HepG2 (cell line): ENCODE measurements around the gene CCDC88B. TPM values are rescaled to one million over a fixed set of nuclear protein-coding genes. Genes with fewer than 3 reads are reported as not detected.

Experiments
- CBX2 ChIP-seq, 2 experiments: fragments of 200-600 bp in 1 of 2; sonication (generic); formaldehyde crosslinking in 1 of 2; IDR thresholded peaks; 2 replicates each; pipeline versions ENCODE4 v1.7.0 to v1.8.1; 2018 to 2022; ENCODE audit warnings: low read depth in 2 of 2, low read length in 1 of 2, mild to moderate bottlenecking in 1 of 2, missing genetic modification reagents in 1 of 2
- IKZF4 ChIP-seq: sonication (generic); formaldehyde crosslinking; IDR thresholded peaks from 2 replicates; pipeline ENCODE4 v1.5.1; 2020; ENCODE audit warnings: borderline replicate concordance, mild to moderate bottlenecking, low read depth, missing genetic modification reagents; ENCODE audit errors: not compliant biosample characterization
- NFKB2 ChIP-seq: sonication (generic); formaldehyde crosslinking; IDR thresholded peaks from 2 replicates; pipeline ENCODE4 v1.4.0; 2020; ENCODE audit warnings: missing genetic modification reagents, borderline replicate concordance
- NONO ChIP-seq, 2 experiments: fragments of 450-650 bp in 1 of 2; sonication (generic) in 1 of 2; formaldehyde crosslinking in 1 of 2; IDR thresholded peaks in 1 of 2; conservative IDR thresholded peaks in 1 of 2; 2 replicates each; pipeline versions ENCODE4 v1.6.1 to v1.8.0; 2017 to 2022; ENCODE audit warnings: mild to moderate bottlenecking in 1 of 2, missing genetic modification reagents in 1 of 2, moderate library complexity in 1 of 2
- NR2F6 ChIP-seq, 2 experiments: IDR thresholded peaks; 2 replicates each; pipeline ENCODE4 v1.6.1; 2016; ENCODE audit warnings: antibody characterized with exemption in 1 of 2, mild to moderate bottlenecking in 1 of 2
- RAD51 ChIP-seq: fragments of 450-650 bp; IDR thresholded peaks from 2 replicates; pipeline ENCODE4 v1.6.1; 2016; ENCODE audit warnings: borderline replicate concordance
- RXRA ChIP-seq: sonication (generic); formaldehyde crosslinking; IDR thresholded peaks from 2 replicates; pipeline ENCODE4 v1.5.1; 2020; ENCODE audit warnings: missing genetic modification reagents
- SRSF9 ChIP-seq: fragments of 200-400 bp; formaldehyde crosslinking; IDR thresholded peaks from 2 replicates; pipeline ENCODE4 v1.6.1; 2018; ENCODE audit warnings: borderline replicate concordance, mild to moderate bottlenecking, low read depth, low read length; ENCODE audit not compliant: insufficient read depth, poor library complexity, severe bottlenecking
- ZNF335 ChIP-seq: sonication (generic); formaldehyde crosslinking; IDR thresholded peaks from 2 replicates; pipeline ENCODE4 v1.4.0; 2020; ENCODE audit warnings: missing genetic modification reagents
- ZNF605 ChIP-seq: sonication (generic); formaldehyde crosslinking; IDR thresholded peaks from 2 replicates; pipeline ENCODE4 v1.8.0; 2022; ENCODE audit warnings: mild to moderate bottlenecking, missing genetic modification reagents
- ZNF746 ChIP-seq: sonication (generic); formaldehyde crosslinking; IDR thresholded peaks from 2 replicates; pipeline ENCODE4 v1.8.0; 2022; ENCODE audit warnings: mild to moderate bottlenecking, missing genetic modification reagents
- ZSCAN31 ChIP-seq: sonication (generic); formaldehyde crosslinking; IDR thresholded peaks from 2 replicates; pipeline ENCODE4 v1.5.0; 2020; ENCODE audit warnings: low read depth, mild to moderate bottlenecking, missing genetic modification reagents
- polyA plus RNA-seq, 8 experiments: library from polyadenylated mRNA; depleted of rRNA in 3 of 8; stranded (reverse) in 7 of 8; unstranded in 1 of 8; fragments of >200 nt; fragmentation: Illumina TruSeq in 4 of 8; extraction: Trizol in 4 of 8; gene quantifications; 2 replicates each; pipeline versions ENCODE4 v1.2.1 to v1.2.3, GENCODE V29; 2011 to 2016; ENCODE audit warnings: low read depth in 4 of 8, missing spikeins in 1 of 8, mixed read lengths in 1 of 8; ENCODE audit not compliant: insufficient read depth in 1 of 8
- total RNA-seq, 5 experiments: library from RNA; depleted of rRNA; stranded (reverse); fragments of >200 nt; fragmentation: Illumina TruSeq; extraction: Trizol; gene quantifications; 2 replicates each; pipeline ENCODE4 v1.2.3, GENCODE V29; 2016; ENCODE audit warnings: low read depth in 1 of 5
- TF ChIP-seq, protein P1 (sequence below): sonication (generic); IDR thresholded peaks from 2 replicates; pipeline ENCODE4 v1.6.1; 2016; ENCODE audit warnings: low read depth, borderline replicate concordance
- TF ChIP-seq, protein P2 (sequence below): sonication (generic); formaldehyde crosslinking; IDR thresholded peaks from 2 replicates; pipeline ENCODE4 v1.4.0; 2020; ENCODE audit warnings: missing genetic modification reagents
- TF ChIP-seq, protein P3 (sequence below): fragments of 450-650 bp; IDR thresholded peaks from 2 replicates; pipeline ENCODE4 v1.6.1; 2017; ENCODE audit warnings: mild to moderate bottlenecking
- TF ChIP-seq, protein P4 (sequence below): sonication (generic); formaldehyde crosslinking; IDR thresholded peaks from 2 replicates; pipeline ENCODE4 v1.8.1; 2022; ENCODE audit warnings: low read depth, mild to moderate bottlenecking, missing genetic modification reagents

Gene CCDC88B
- total and polyA plus RNA-seq, 2 of the 13 experiments (the other 11 are each of a cell fraction or from before 2014, with no cell fraction given), result 3.6 to 4.8 TPM

DNA sequence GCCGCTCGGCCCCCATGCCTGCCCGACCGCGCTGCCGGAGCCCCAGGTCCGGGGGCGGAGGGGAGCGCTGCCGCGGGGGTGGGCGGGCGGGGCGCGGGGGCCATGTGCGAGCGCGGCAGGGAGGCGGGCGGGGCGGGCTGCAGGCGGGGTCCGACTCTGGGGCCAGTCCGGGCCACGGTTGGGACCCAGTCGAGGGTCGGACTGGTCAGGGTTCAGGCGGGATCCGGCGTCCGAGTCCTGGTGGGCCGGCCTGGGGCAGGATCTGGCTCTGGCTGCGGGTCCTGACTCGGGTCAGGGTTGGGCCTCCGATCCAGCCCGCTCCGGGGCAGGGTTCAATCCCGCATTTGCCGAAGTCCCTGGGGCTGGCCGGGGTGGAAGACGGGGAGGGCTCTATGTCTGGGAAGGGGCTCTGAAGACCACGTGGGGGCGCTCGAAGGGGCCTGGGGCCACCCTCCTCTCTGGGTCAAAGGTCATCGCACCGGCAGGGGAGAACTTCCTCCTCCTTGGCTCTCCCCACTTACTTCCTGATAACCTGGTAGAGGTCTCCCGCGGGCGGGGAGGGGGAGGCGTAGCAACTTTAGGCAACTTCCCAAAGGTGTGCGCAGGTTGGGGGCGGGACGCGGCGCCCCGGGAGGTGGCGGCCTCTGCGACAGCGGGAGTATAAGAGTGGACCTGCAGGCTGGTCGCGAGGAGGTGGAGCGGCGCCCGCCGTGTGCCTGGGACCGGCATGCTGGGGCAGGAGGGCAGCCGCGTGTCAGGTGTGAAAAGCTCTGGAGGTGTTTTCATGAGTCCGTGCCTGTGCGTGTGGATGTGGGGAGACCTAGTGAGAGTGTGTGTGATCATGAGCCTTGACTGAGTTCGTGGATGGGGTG lies 34.1 kb upstream of the CCDC88B start (continued):
- TF ChIP-seq ZSCAN31 (CRISPR knock-in tag) (0 out of 2 replicates have a peak, but pooled peaks have one; percentile 48), NR2F6 (IDR thresholded peaks at IDR 0.05) (peak; percentile 96), NR2F6 (CRISPR knock-in tag; IDR thresholded peaks at IDR 0.05) (peak; percentile 97), RXRA (CRISPR knock-in tag) (peak; percentile 90), IKZF4 (peak; percentile 63), NFKB2 (CRISPR knock-in tag) (peak; percentile 67; the same call in 1 of the 2 replicates), RAD51 (no peak), CBX2 (IDR thresholded peaks at IDR 0.05; ENCODE audit: low read depth, low read length) (no peak), CBX2 (CRISPR knock-in tag; IDR thresholded peaks at IDR 0.05; ENCODE audit: low read depth) (0 out of 2 replicates have a peak, but pooled peaks have one; percentile 52), SRSF9 (no peak), ZNF746 (CRISPR knock-in tag) (peak; percentile 85; the same call in 1 of the 2 replicates), ZNF605 (CRISPR knock-in tag) (peak; percentile 58; the same call in 1 of the 2 replicates), ZNF335 (peak; percentile 53; the same call in 1 of the 2 replicates), NONO (IDR thresholded peaks at IDR 0.05) (no peak), NONO (CRISPR knock-in tag; conservative IDR thresholded peaks at IDR 0.05) (peak; percentile 85)
- TF ChIP-seq, protein P1, sequence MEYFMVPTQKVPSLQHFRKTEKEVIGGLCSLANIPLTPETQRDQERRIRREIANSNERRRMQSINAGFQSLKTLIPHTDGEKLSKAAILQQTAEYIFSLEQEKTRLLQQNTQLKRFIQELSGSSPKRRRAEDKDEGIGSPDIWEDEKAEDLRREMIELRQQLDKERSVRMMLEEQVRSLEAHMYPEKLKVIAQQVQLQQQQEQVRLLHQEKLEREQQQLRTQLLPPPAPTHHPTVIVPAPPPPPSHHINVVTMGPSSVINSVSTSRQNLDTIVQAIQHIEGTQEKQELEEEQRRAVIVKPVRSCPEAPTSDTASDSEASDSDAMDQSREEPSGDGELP, result peak; percentile 50; the same call in 1 of the 2 replicates
- TF ChIP-seq, protein P2, sequence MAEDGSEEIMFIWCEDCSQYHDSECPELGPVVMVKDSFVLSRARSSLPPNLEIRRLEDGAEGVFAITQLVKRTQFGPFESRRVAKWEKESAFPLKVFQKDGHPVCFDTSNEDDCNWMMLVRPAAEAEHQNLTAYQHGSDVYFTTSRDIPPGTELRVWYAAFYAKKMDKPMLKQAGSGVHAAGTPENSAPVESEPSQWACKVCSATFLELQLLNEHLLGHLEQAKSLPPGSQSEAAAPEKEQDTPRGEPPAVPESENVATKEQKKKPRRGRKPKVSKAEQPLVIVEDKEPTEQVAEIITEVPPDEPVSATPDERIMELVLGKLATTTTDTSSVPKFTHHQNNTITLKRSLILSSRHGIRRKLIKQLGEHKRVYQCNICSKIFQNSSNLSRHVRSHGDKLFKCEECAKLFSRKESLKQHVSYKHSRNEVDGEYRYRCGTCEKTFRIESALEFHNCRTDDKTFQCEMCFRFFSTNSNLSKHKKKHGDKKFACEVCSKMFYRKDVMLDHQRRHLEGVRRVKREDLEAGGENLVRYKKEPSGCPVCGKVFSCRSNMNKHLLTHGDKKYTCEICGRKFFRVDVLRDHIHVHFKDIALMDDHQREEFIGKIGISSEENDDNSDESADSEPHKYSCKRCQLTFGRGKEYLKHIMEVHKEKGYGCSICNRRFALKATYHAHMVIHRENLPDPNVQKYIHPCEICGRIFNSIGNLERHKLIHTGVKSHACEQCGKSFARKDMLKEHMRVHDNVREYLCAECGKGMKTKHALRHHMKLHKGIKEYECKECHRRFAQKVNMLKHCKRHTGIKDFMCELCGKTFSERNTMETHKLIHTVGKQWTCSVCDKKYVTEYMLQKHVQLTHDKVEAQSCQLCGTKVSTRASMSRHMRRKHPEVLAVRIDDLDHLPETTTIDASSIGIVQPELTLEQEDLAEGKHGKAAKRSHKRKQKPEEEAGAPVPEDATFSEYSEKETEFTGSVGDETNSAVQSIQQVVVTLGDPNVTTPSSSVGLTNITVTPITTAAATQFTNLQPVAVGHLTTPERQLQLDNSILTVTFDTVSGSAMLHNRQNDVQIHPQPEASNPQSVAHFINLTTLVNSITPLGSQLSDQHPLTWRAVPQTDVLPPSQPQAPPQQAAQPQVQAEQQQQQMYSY (CRISPR knock-in tag), result peak; percentile 89
- TF ChIP-seq, protein P3, sequence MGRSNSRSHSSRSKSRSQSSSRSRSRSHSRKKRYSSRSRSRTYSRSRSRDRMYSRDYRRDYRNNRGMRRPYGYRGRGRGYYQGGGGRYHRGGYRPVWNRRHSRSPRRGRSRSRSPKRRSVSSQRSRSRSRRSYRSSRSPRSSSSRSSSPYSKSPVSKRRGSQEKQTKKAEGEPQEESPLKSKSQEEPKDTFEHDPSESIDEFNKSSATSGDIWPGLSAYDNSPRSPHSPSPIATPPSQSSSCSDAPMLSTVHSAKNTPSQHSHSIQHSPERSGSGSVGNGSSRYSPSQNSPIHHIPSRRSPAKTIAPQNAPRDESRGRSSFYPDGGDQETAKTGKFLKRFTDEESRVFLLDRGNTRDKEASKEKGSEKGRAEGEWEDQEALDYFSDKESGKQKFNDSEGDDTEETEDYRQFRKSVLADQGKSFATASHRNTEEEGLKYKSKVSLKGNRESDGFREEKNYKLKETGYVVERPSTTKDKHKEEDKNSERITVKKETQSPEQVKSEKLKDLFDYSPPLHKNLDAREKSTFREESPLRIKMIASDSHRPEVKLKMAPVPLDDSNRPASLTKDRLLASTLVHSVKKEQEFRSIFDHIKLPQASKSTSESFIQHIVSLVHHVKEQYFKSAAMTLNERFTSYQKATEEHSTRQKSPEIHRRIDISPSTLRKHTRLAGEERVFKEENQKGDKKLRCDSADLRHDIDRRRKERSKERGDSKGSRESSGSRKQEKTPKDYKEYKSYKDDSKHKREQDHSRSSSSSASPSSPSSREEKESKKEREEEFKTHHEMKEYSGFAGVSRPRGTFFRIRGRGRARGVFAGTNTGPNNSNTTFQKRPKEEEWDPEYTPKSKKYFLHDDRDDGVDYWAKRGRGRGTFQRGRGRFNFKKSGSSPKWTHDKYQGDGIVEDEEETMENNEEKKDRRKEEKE, result no peak
- TF ChIP-seq, protein P4, sequence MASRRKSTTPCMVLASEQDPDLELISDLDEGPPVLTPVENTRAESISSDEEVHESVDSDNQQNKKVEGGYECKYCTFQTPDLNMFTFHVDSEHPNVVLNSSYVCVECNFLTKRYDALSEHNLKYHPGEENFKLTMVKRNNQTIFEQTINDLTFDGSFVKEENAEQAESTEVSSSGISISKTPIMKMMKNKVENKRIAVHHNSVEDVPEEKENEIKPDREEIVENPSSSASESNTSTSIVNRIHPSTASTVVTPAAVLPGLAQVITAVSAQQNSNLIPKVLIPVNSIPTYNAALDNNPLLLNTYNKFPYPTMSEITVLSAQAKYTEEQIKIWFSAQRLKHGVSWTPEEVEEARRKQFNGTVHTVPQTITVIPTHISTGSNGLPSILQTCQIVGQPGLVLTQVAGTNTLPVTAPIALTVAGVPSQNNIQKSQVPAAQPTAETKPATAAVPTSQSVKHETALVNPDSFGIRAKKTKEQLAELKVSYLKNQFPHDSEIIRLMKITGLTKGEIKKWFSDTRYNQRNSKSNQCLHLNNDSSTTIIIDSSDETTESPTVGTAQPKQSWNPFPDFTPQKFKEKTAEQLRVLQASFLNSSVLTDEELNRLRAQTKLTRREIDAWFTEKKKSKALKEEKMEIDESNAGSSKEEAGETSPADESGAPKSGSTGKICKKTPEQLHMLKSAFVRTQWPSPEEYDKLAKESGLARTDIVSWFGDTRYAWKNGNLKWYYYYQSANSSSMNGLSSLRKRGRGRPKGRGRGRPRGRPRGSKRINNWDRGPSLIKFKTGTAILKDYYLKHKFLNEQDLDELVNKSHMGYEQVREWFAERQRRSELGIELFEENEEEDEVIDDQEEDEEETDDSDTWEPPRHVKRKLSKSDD, result no peak
